ENCODE measurements around the gene NDUFS4. TPM values are rescaled to one million over a fixed set of nuclear protein-coding genes. Genes with fewer than 3 reads are reported as not detected.
"Not testable (repeated sequence)": the region's sequence is repeated elsewhere in the genome, so short reads cannot be mapped to it uniquely, and the experiment has no call there.

The NDUFS4 gene
- total RNA-seq, 1 experiment from 2014 or later: 84.1 TPM

- Histone ChIP-seq H3K27me3 (ENCODE audit: insufficient read depth, low read depth) (no peaks in the 10 kb centered on the region), H3K79me2 (ENCODE audit: low read depth) (no peaks in the 10 kb centered on the region), H3K36me3 (ENCODE audit: low read depth) (no peaks in the 10 kb centered on the region), H3K27ac (no peak overlapping the region), H4K20me1 (ENCODE audit: insufficient read depth) (no peaks in the 10 kb centered on the region), H2AFZ (no peak overlapping the region), H3K9me3 (ENCODE audit: insufficient read depth, low read depth) (0 out of 2 replicates have a peak, but pooled peaks cover 7% of the 10 kb centered on the region), H3K4me3 (no peak overlapping the region), H3K4me1 (replicated peaks; ENCODE audit: insufficient read depth) (no peaks in the 10 kb centered on the region), H3K4me2 (no peak overlapping the region), H3F3A (ENCODE audit: insufficient read depth, low read depth) (no peaks in the 10 kb centered on the region), H3K9me2 (ENCODE audit: insufficient read depth) (no peaks in the 10 kb centered on the region)
- no TSS peak for BruUV-seq (replicated peaks)
- POLR2A ChIA-PET (ENCODE audit: unreplicated experiment): no interaction called here
- intact Hi-C loops (cut with micrococcal nuclease; ENCODE audit: unreplicated experiment): no loop called here
- CTCF ChIA-PET: no interaction called here
- no peak for DNase-seq
- no peak for TF ChIP-seq EZH2 (IDR thresholded peaks at IDR 0.05; ENCODE audit: low read depth)
- no peak for TF ChIP-seq CTCF (conservative IDR thresholded peaks at IDR 0.05)
Observed at GRCh38 chr5:53691014-53691413, 130.6 kb downstream of the NDUFS4 start.

GRCh38 chr5:53694520-53695022, 134.1 kb downstream of the NDUFS4 start:
- Histone ChIP-seq H3K4me2 (no peak overlapping the region), H3K79me2 (ENCODE audit: low read depth) (no peaks in the 10 kb centered on the region), H3K4me1 (replicated peaks; ENCODE audit: insufficient read depth) (no peaks in the 10 kb centered on the region), H3K9me3 (ENCODE audit: insufficient read depth, low read depth) (peaks cover 7% of the 10 kb centered on the region; the same call in 1 of the 2 replicates), H3K9me2 (ENCODE audit: insufficient read depth) (no peaks in the 10 kb centered on the region), H3K27ac (no peak overlapping the region), H3F3A (ENCODE audit: insufficient read depth, low read depth) (no peaks in the 10 kb centered on the region), H3K27me3 (ENCODE audit: insufficient read depth, low read depth) (no peaks in the 10 kb centered on the region), H4K20me1 (ENCODE audit: insufficient read depth) (no peaks in the 10 kb centered on the region), H3K4me3 (no peak overlapping the region), H2AFZ (no peak overlapping the region), H3K36me3 (ENCODE audit: low read depth) (no peaks in the 10 kb centered on the region)
- BruUV-seq (replicated peaks): no TSS peak
- intact Hi-C loops (cut with micrococcal nuclease; ENCODE audit: unreplicated experiment): no loop called here
- CTCF ChIA-PET: no interaction called here
- POLR2A ChIA-PET (ENCODE audit: unreplicated experiment): no interaction called here
- DNase-seq: no peak
- TF ChIP-seq CTCF (conservative IDR thresholded peaks at IDR 0.05) (no peak), EZH2 (IDR thresholded peaks at IDR 0.05; ENCODE audit: low read depth) (no peak)

GRCh38 chr5:53710405-53710804, 150.0 kb downstream of the NDUFS4 start:
- CTCF ChIA-PET; intact Hi-C loops (cut with micrococcal nuclease; ENCODE audit: unreplicated experiment); BruUV-seq (replicated peaks): not testable (repeated sequence)

GRCh38 chr5:53712327-53712726, 151.9 kb downstream of the NDUFS4 start:
- Histone ChIP-seq H3K9me3 (ENCODE audit: insufficient read depth, low read depth) (no peaks in the 10 kb centered on the region; the same call in 1 of the 2 replicates), H3K36me3 (ENCODE audit: low read depth) (no peaks in the 10 kb centered on the region), H3K79me2 (ENCODE audit: low read depth) (no peaks in the 10 kb centered on the region), H4K20me1 (ENCODE audit: insufficient read depth) (no peaks in the 10 kb centered on the region), H3K4me2 (no peak overlapping the region), H3K9me2 (ENCODE audit: insufficient read depth) (no peaks in the 10 kb centered on the region), H2AFZ (no peak overlapping the region), H3K27ac (no peak overlapping the region), H3F3A (ENCODE audit: insufficient read depth, low read depth) (no peaks in the 10 kb centered on the region), H3K4me3 (no peak overlapping the region), H3K4me1 (replicated peaks; ENCODE audit: insufficient read depth) (no peaks in the 10 kb centered on the region; the same call in 1 of the 2 replicates), H3K27me3 (ENCODE audit: insufficient read depth, low read depth) (peaks cover 4% of the 10 kb centered on the region; the same call in 1 of the 2 replicates)
- no peak for TF ChIP-seq EZH2 (IDR thresholded peaks at IDR 0.05; ENCODE audit: low read depth)
- no peak for TF ChIP-seq CTCF (conservative IDR thresholded peaks at IDR 0.05)
- ChIA-PET POLR2A (ENCODE audit: unreplicated experiment) (no interaction called here), CTCF (no interaction called here)
- BruUV-seq (replicated peaks): no TSS peak
- DNase-seq: peak in 1 of 2 experiments; percentile 4
- intact Hi-C loops (cut with micrococcal nuclease; ENCODE audit: unreplicated experiment): no loop called here

More at GRCh38 chr5:53710405-53710804, 150.0 kb downstream of the NDUFS4 start:
- H3K9me2 ChIP-seq (ENCODE audit: insufficient read depth); H3K27me3 ChIP-seq (ENCODE audit: insufficient read depth, low read depth); H3K27ac ChIP-seq; H3K36me3 ChIP-seq (ENCODE audit: low read depth); H3K79me2 ChIP-seq (ENCODE audit: low read depth); H3K4me2 ChIP-seq; H3K4me3 ChIP-seq; POLR2A ChIA-PET (ENCODE audit: unreplicated experiment); DNase-seq; H3K4me1 ChIP-seq (replicated peaks; ENCODE audit: insufficient read depth); H3K9me3 ChIP-seq (ENCODE audit: insufficient read depth, low read depth); H2AFZ ChIP-seq; H3F3A ChIP-seq (ENCODE audit: insufficient read depth, low read depth); H4K20me1 ChIP-seq (ENCODE audit: insufficient read depth): not testable (repeated sequence)

All from PC-9 (cell line).